ENCODE data around the gene SPOCK2.

Gene SPOCK2

GRCh38 chr10:72062832-72063702 lies 25.3 kb downstream of the SPOCK2 start:
- no peak for DNase-seq
- no peak overlapping the region for H4K5ac ChIP-seq (ENCODE audit: low read length)
- no peaks in the 10 kb centered on the region for H3K27me3 ChIP-seq (ENCODE audit: insufficient read depth, low read length, poor library complexity)
- no peak overlapping the region for H2BK15ac ChIP-seq (replicated peaks; ENCODE audit: low read depth)
- no peaks in the 10 kb centered on the region for H3K79me1 ChIP-seq (ENCODE audit: low read length)
- no peaks in the 10 kb centered on the region for H3K36me3 ChIP-seq (ENCODE audit: control insufficient read depth, insufficient read depth, low read length)
- H3K79me2 ChIP-seq (ENCODE audit: control insufficient read depth, insufficient read depth, low read length): no peaks in the 10 kb centered on the region
- H3K9ac ChIP-seq (ENCODE audit: low read length): no peak overlapping the region
- no peaks in the 10 kb centered on the region for H3K4me1 ChIP-seq (ENCODE audit: control insufficient read depth, low read depth, low read length)
- no CpG with 5 or more reads among the region's 29 CpGs for WGBS (ENCODE audit: extremely low coverage, insufficient coverage, low lambda C conversion rate)
- H3K4ac ChIP-seq (ENCODE audit: low read depth, low read length): no peak overlapping the region
- no peak overlapping the region for H3K4me3 ChIP-seq (ENCODE audit: low read length)
- no peak overlapping the region for H2BK5ac ChIP-seq (ENCODE audit: low read length)
- no peak overlapping the region for H2AK5ac ChIP-seq (ENCODE audit: low read length)
- no peak overlapping the region for H2BK120ac ChIP-seq (ENCODE audit: low read depth, low read length)
- H3K18ac ChIP-seq (ENCODE audit: low read length): no peak overlapping the region
- no peak overlapping the region for H4K8ac ChIP-seq (ENCODE audit: low read depth, low read length)
- H3K27ac ChIP-seq (ENCODE audit: low read depth, low read length): no peak overlapping the region
- H3K4me2 ChIP-seq (ENCODE audit: low read length): no peak overlapping the region
- peak overlapping the region; percentile 24 for H3K23ac ChIP-seq (ENCODE audit: low read length)
- peak overlapping the region; percentile 11 for H3K56ac ChIP-seq (ENCODE audit: low read length)

- H3K4me3 ChIP-seq (ENCODE audit: low read length): no peak overlapping the region
- H3K4ac ChIP-seq (ENCODE audit: low read depth, low read length): no peak overlapping the region
- H3K18ac ChIP-seq (ENCODE audit: low read length): no peak overlapping the region
- no peak overlapping the region for H2AK5ac ChIP-seq (ENCODE audit: low read length)
- H3K9ac ChIP-seq (ENCODE audit: low read length): no peak overlapping the region
- no peak overlapping the region for H4K5ac ChIP-seq (ENCODE audit: low read length)
- WGBS (ENCODE audit: extremely low coverage, insufficient coverage, low lambda C conversion rate): no CpG with 5 or more reads among the region's 10 CpGs
- H2BK120ac ChIP-seq (ENCODE audit: low read depth, low read length): no peak overlapping the region
- no peaks in the 10 kb centered on the region for H3K79me1 ChIP-seq (ENCODE audit: low read length)
- H3K36me3 ChIP-seq (ENCODE audit: control insufficient read depth, insufficient read depth, low read length): no peaks in the 10 kb centered on the region
- H3K79me2 ChIP-seq (ENCODE audit: control insufficient read depth, insufficient read depth, low read length): no peaks in the 10 kb centered on the region
- no peak overlapping the region for H2BK5ac ChIP-seq (ENCODE audit: low read length)
- no peak overlapping the region for H4K8ac ChIP-seq (ENCODE audit: low read depth, low read length)
- H2BK15ac ChIP-seq (replicated peaks; ENCODE audit: low read depth): no peak overlapping the region
- no peak overlapping the region for H3K27ac ChIP-seq (ENCODE audit: low read depth, low read length)
- H3K4me1 ChIP-seq (ENCODE audit: control insufficient read depth, low read depth, low read length): no peaks in the 10 kb centered on the region
- no peak overlapping the region for H3K4me2 ChIP-seq (ENCODE audit: low read length)
- no peak for DNase-seq
- H3K27me3 ChIP-seq (ENCODE audit: insufficient read depth, low read length, poor library complexity): no peaks in the 10 kb centered on the region
- no peak overlapping the region for H3K23ac ChIP-seq (ENCODE audit: low read length)
- no peak overlapping the region for H3K56ac ChIP-seq (ENCODE audit: low read length)
These were observed 26.0 kb downstream of the SPOCK2 start for GRCh38 chr10:72062382-72062781.

GRCh38 chr10:72061930-72062329 lies 26.4 kb downstream of the SPOCK2 start:
- H3K4me2 ChIP-seq (ENCODE audit: low read length): no peak overlapping the region
- no peak overlapping the region for H3K9ac ChIP-seq (ENCODE audit: low read length)
- no peak overlapping the region for H4K5ac ChIP-seq (ENCODE audit: low read length)
- no peaks in the 10 kb centered on the region for H3K79me1 ChIP-seq (ENCODE audit: low read length)
- H3K36me3 ChIP-seq (ENCODE audit: control insufficient read depth, insufficient read depth, low read length): no peaks in the 10 kb centered on the region
- no peaks in the 10 kb centered on the region for H3K27me3 ChIP-seq (ENCODE audit: insufficient read depth, low read length, poor library complexity)
- DNase-seq: no peak
- no peak overlapping the region for H3K56ac ChIP-seq (ENCODE audit: low read length)
- H3K27ac ChIP-seq (ENCODE audit: low read depth, low read length): no peak overlapping the region
- no CpG with 5 or more reads among the region's 9 CpGs for WGBS (ENCODE audit: extremely low coverage, insufficient coverage, low lambda C conversion rate)
- H2BK5ac ChIP-seq (ENCODE audit: low read length): no peak overlapping the region
- no peaks in the 10 kb centered on the region for H3K4me1 ChIP-seq (ENCODE audit: control insufficient read depth, low read depth, low read length)
- H3K4ac ChIP-seq (ENCODE audit: low read depth, low read length): no peak overlapping the region
- no peak overlapping the region for H3K4me3 ChIP-seq (ENCODE audit: low read length)
- no peak overlapping the region for H3K18ac ChIP-seq (ENCODE audit: low read length)
- H2AK5ac ChIP-seq (ENCODE audit: low read length): no peak overlapping the region
- H4K8ac ChIP-seq (ENCODE audit: low read depth, low read length): no peak overlapping the region
- H2BK120ac ChIP-seq (ENCODE audit: low read depth, low read length): no peak overlapping the region
- no peak overlapping the region for H2BK15ac ChIP-seq (replicated peaks; ENCODE audit: low read depth)
- no peak overlapping the region for H3K23ac ChIP-seq (ENCODE audit: low read length)
- H3K79me2 ChIP-seq (ENCODE audit: control insufficient read depth, insufficient read depth, low read length): no peaks in the 10 kb centered on the region

GRCh38 chr10:72061491-72061890 lies 26.9 kb downstream of the SPOCK2 start:
- H3K4me2 ChIP-seq (ENCODE audit: low read length): no peak overlapping the region
- peak overlapping the region; percentile 34 for H3K56ac ChIP-seq (ENCODE audit: low read length)
- no peak overlapping the region for H2BK15ac ChIP-seq (replicated peaks; ENCODE audit: low read depth)
- no peak overlapping the region for H2BK5ac ChIP-seq (ENCODE audit: low read length)
- no peak overlapping the region for H3K23ac ChIP-seq (ENCODE audit: low read length)
- H3K27me3 ChIP-seq (ENCODE audit: insufficient read depth, low read length, poor library complexity): no peaks in the 10 kb centered on the region
- no peaks in the 10 kb centered on the region for H3K79me2 ChIP-seq (ENCODE audit: control insufficient read depth, insufficient read depth, low read length)
- H3K4me3 ChIP-seq (ENCODE audit: low read length): no peak overlapping the region
- no peak overlapping the region for H3K4ac ChIP-seq (ENCODE audit: low read depth, low read length)
- H3K4me1 ChIP-seq (ENCODE audit: control insufficient read depth, low read depth, low read length): no peaks in the 10 kb centered on the region
- no peak overlapping the region for H3K18ac ChIP-seq (ENCODE audit: low read length)
- no peak overlapping the region for H4K8ac ChIP-seq (ENCODE audit: low read depth, low read length)
- H2BK120ac ChIP-seq (ENCODE audit: low read depth, low read length): no peak overlapping the region
- H2AK5ac ChIP-seq (ENCODE audit: low read length): no peak overlapping the region
- WGBS (ENCODE audit: extremely low coverage, insufficient coverage, low lambda C conversion rate): no CpG with 5 or more reads among the region's 5 CpGs
- no peak overlapping the region for H3K27ac ChIP-seq (ENCODE audit: low read depth, low read length)
- peak; percentile 33 for DNase-seq
- no peak overlapping the region for H4K5ac ChIP-seq (ENCODE audit: low read length)
- H3K36me3 ChIP-seq (ENCODE audit: control insufficient read depth, insufficient read depth, low read length): no peaks in the 10 kb centered on the region
- no peaks in the 10 kb centered on the region for H3K79me1 ChIP-seq (ENCODE audit: low read length)
- H3K9ac ChIP-seq (ENCODE audit: low read length): no peak overlapping the region

- no peak overlapping the region for H4K5ac ChIP-seq (ENCODE audit: low read length)
- no peak overlapping the region for H3K4me2 ChIP-seq (ENCODE audit: low read length)
- no peak overlapping the region for H3K18ac ChIP-seq (ENCODE audit: low read length)
- no CpG with 5 or more reads among the region's 19 CpGs for WGBS (ENCODE audit: extremely low coverage, insufficient coverage, low lambda C conversion rate)
- no peak overlapping the region for H3K9ac ChIP-seq (ENCODE audit: low read length)
- H3K79me2 ChIP-seq (ENCODE audit: control insufficient read depth, insufficient read depth, low read length): no peaks in the 10 kb centered on the region
- H3K23ac ChIP-seq (ENCODE audit: low read length): no peak overlapping the region
- no peak for DNase-seq
- no peaks in the 10 kb centered on the region for H3K27me3 ChIP-seq (ENCODE audit: insufficient read depth, low read length, poor library complexity)
- H2BK120ac ChIP-seq (ENCODE audit: low read depth, low read length): no peak overlapping the region
- H3K4me3 ChIP-seq (ENCODE audit: low read length): no peak overlapping the region
- no peak overlapping the region for H2AK5ac ChIP-seq (ENCODE audit: low read length)
- no peaks in the 10 kb centered on the region for H3K4me1 ChIP-seq (ENCODE audit: control insufficient read depth, low read depth, low read length)
- H3K4ac ChIP-seq (ENCODE audit: low read depth, low read length): no peak overlapping the region
- no peak overlapping the region for H2BK5ac ChIP-seq (ENCODE audit: low read length)
- no peak overlapping the region for H3K27ac ChIP-seq (ENCODE audit: low read depth, low read length)
- peak overlapping the region; percentile 38 for H3K56ac ChIP-seq (ENCODE audit: low read length)
- H4K8ac ChIP-seq (ENCODE audit: low read depth, low read length): no peak overlapping the region
- no peak overlapping the region for H2BK15ac ChIP-seq (replicated peaks; ENCODE audit: low read depth)
- H3K79me1 ChIP-seq (ENCODE audit: low read length): no peaks in the 10 kb centered on the region
- H3K36me3 ChIP-seq (ENCODE audit: control insufficient read depth, insufficient read depth, low read length): no peaks in the 10 kb centered on the region
These were observed 28.2 kb downstream of the SPOCK2 start for GRCh38 chr10:72059843-72060822.

Data from mesendoderm (in vitro differentiated cells).